HepG2 (cell line): ENCODE measurements around the gene GPR137. TPM values are rescaled to one million over a fixed set of nuclear protein-coding genes. Genes with fewer than 3 reads are reported as not detected.

ENCODE experiments used
- AHDC1 ChIP-seq: sonication (generic); formaldehyde crosslinking; IDR thresholded peaks from 2 replicates; pipeline ENCODE4 v1.5.1; 2020; ENCODE audit warnings: mild to moderate bottlenecking, missing genetic modification reagents, borderline replicate concordance
- DNMT1 ChIP-seq: sonication (generic); formaldehyde crosslinking; IDR thresholded peaks from 2 replicates; pipeline ENCODE4 v1.5.1; 2020; ENCODE audit warnings: mild to moderate bottlenecking, missing genetic modification reagents
- GRHL1 ChIP-seq: sonication (generic); formaldehyde crosslinking; conservative IDR thresholded peaks from 2 replicates; pipeline ENCODE4 v1.8.0; 2022; ENCODE audit warnings: missing genetic modification reagents
- KLF13 ChIP-seq: sonication (generic); formaldehyde crosslinking; IDR thresholded peaks from 2 replicates; pipeline ENCODE4 v1.4.0; 2020; ENCODE audit warnings: mild to moderate bottlenecking, missing genetic modification reagents
- MEIS2 ChIP-seq: sonication (generic); formaldehyde crosslinking; IDR thresholded peaks from 2 replicates; pipeline ENCODE4 v1.9.0; 2021; ENCODE audit warnings: mild to moderate bottlenecking, missing genetic modification reagents
- NFRKB ChIP-seq: fragments of 450-650 bp; IDR thresholded peaks from 2 replicates; pipeline ENCODE4 v1.6.1; 2017
- PCBP2 ChIP-seq: fragments of 200-400 bp; formaldehyde crosslinking; optimal IDR thresholded peaks from 2 replicates; pipeline ENCODE3; 2018; ENCODE audit warnings: low read length, low read depth; ENCODE audit not compliant: poor library complexity, severe bottlenecking
- RBM39 ChIP-seq: fragments of 200-400 bp; formaldehyde crosslinking; IDR thresholded peaks from one replicate; pipeline ENCODE4 v1.6.1; 2018; ENCODE audit warnings: antibody characterized with exemption, mild to moderate bottlenecking, low read depth, low read length; ENCODE audit not compliant: poor library complexity, severe bottlenecking
- REL ChIP-seq: sonication (generic); formaldehyde crosslinking; conservative IDR thresholded peaks from 2 replicates; pipeline ENCODE4 v1.8.0; 2022; ENCODE audit warnings: mild to moderate bottlenecking, missing genetic modification reagents, moderate library complexity
- TCF12 ChIP-seq, 2 experiments: fragments of 450-650 bp in 1 of 2; sonication (generic) in 1 of 2; formaldehyde crosslinking in 1 of 2; IDR thresholded peaks; 2 replicates each; pipeline versions ENCODE4 v1.6.1 to v1.8.0; 2017 to 2022; ENCODE audit warnings: antibody characterized with exemption in 1 of 2, mild to moderate bottlenecking in 1 of 2, missing genetic modification reagents in 1 of 2, moderate library complexity in 1 of 2
- ZBED4 ChIP-seq: sonication (generic); formaldehyde crosslinking; IDR thresholded peaks from 2 replicates; pipeline ENCODE4 v1.4.0; 2020; ENCODE audit warnings: missing genetic modification reagents, borderline replicate concordance
- ZFYVE20 ChIP-seq: sonication (generic); formaldehyde crosslinking; IDR thresholded peaks from 2 replicates; pipeline ENCODE4 v1.8.0; 2023; ENCODE audit warnings: low read depth, mild to moderate bottlenecking, moderate library complexity, missing genetic modification reagents, borderline replicate concordance
- ZNF232 ChIP-seq: sonication (generic); formaldehyde crosslinking; IDR thresholded peaks from 2 replicates; pipeline ENCODE4 v1.4.0; 2020; ENCODE audit warnings: missing genetic modification reagents, borderline replicate concordance
- ZNF317 ChIP-seq: sonication (generic); formaldehyde crosslinking; IDR thresholded peaks from 2 replicates; pipeline ENCODE4 v1.5.0; 2020; ENCODE audit warnings: mild to moderate bottlenecking, missing genetic modification reagents
- ZNF33A ChIP-seq: sonication (generic); formaldehyde crosslinking; IDR thresholded peaks from 2 replicates; pipeline ENCODE4 v1.5.1; 2020; ENCODE audit warnings: missing genetic modification reagents, mild to moderate bottlenecking, moderate library complexity, borderline replicate concordance
- ZNF670 ChIP-seq: sonication (generic); formaldehyde crosslinking; IDR thresholded peaks from 2 replicates; pipeline ENCODE4 v1.8.0; 2022; ENCODE audit warnings: mild to moderate bottlenecking, missing genetic modification reagents, borderline replicate concordance
- ZNF891 ChIP-seq: sonication (generic); formaldehyde crosslinking; IDR thresholded peaks from 2 replicates; pipeline ENCODE4 v1.5.0; 2020; ENCODE audit warnings: mild to moderate bottlenecking, missing genetic modification reagents
- polyA plus RNA-seq, 8 experiments: library from polyadenylated mRNA; depleted of rRNA in 3 of 8; stranded (reverse) in 7 of 8; unstranded in 1 of 8; fragments of >200 nt; fragmentation: Illumina TruSeq in 4 of 8; extraction: Trizol in 4 of 8; gene quantifications; 2 replicates each; pipeline versions ENCODE4 v1.2.1 to v1.2.3, GENCODE V29; 2011 to 2016; ENCODE audit warnings: low read depth in 4 of 8, missing spikeins in 1 of 8, mixed read lengths in 1 of 8; ENCODE audit not compliant: insufficient read depth in 1 of 8
- total RNA-seq, 5 experiments: library from RNA; depleted of rRNA; stranded (reverse); fragments of >200 nt; fragmentation: Illumina TruSeq; extraction: Trizol; gene quantifications; 2 replicates each; pipeline ENCODE4 v1.2.3, GENCODE V29; 2016; ENCODE audit warnings: low read depth in 1 of 5

GPR137 gene
- total and polyA plus RNA-seq, 2 of the 13 experiments (the other 11 are each of a cell fraction or from before 2014, with no cell fraction given) = 8.5 to 13.2 TPM

GRCh38 chr11:64306876-64307622, 21.4 kb downstream of the GPR137 start (continued):
- TF ChIP-seq ZBED4 = no peak
- TF ChIP-seq RBM39 = no peak
- no peak for TF ChIP-seq DNMT1 (CRISPR knock-in tag)
- TF ChIP-seq ZNF232 = 0 out of 2 replicates have a peak, but pooled peaks have one; percentile 43
- TF ChIP-seq ZNF670 = no peak
- TF ChIP-seq ZFYVE20 = no peak
- no peak for TF ChIP-seq ZNF33A (CRISPR knock-in tag)
- TF ChIP-seq ZNF891 (CRISPR knock-in tag) = no peak; the same call in 1 of the 2 replicates
- TF ChIP-seq ZNF317 (CRISPR knock-in tag) = no peak
- TF ChIP-seq TCF12 (IDR thresholded peaks at IDR 0.05) = no peak
- peak; percentile 65; the same call in 1 of the 2 replicates for TF ChIP-seq TCF12 (CRISPR knock-in tag; IDR thresholded peaks at IDR 0.05)
- TF ChIP-seq GRHL1 (CRISPR knock-in tag) = no peak
- TF ChIP-seq REL (CRISPR knock-in tag) = no peak
- no peak for TF ChIP-seq AHDC1 (CRISPR knock-in tag)
- no peak for TF ChIP-seq NFRKB
- TF ChIP-seq MEIS2 (CRISPR knock-in tag) = no peak; the same call in 1 of the 2 replicates
- no peak for TF ChIP-seq PCBP2
- no peak for TF ChIP-seq KLF13
